ENCODE data around the gene PKP1.

The PKP1 gene

GRCh38 chr1:201362906-201363305, 79.6 kb downstream of the PKP1 start:
- no peaks in the 10 kb centered on the region for H3K9me3 ChIP-seq (ENCODE audit: control insufficient read depth, insufficient read depth, low read length)
- H3K4me1 ChIP-seq (ENCODE audit: control insufficient read depth, low read length) = no peaks in the 10 kb centered on the region
- H3K4me3 ChIP-seq (ENCODE audit: low read length) = no peak overlapping the region
- H3K36me3 ChIP-seq (ENCODE audit: control insufficient read depth, low read length) = no peaks in the 10 kb centered on the region
- H4K20me1 ChIP-seq (ENCODE audit: control insufficient read depth, insufficient read depth, low read depth, low read length) = no peaks in the 10 kb centered on the region
- TF ChIP-seq EZH2phosphoT487 (IDR thresholded peaks at IDR 0.05; ENCODE audit: borderline replicate concordance, low read length) (no peak), CTCF (IDR thresholded peaks at IDR 0.05; ENCODE audit: low read depth, low read length, poor library complexity, severe bottlenecking) (no peak)
- no peaks in the 10 kb centered on the region for H3F3A ChIP-seq (ENCODE audit: control insufficient read depth, insufficient read depth)
- no peaks in the 10 kb centered on the region for H3K79me2 ChIP-seq (ENCODE audit: control insufficient read depth, low read length)
- no peaks in the 10 kb centered on the region for H3K9me2 ChIP-seq (replicated peaks; ENCODE audit: control insufficient read depth, low read length)
- no peak overlapping the region for H3K27ac ChIP-seq (ENCODE audit: low read depth, low read length)
- no peaks in the 10 kb centered on the region for H3K27me3 ChIP-seq (ENCODE audit: control insufficient read depth, low read length)
- H3K4me2 ChIP-seq (ENCODE audit: low read length) = no peak overlapping the region

- no peaks in the 10 kb centered on the region for H3K79me2 ChIP-seq (ENCODE audit: control insufficient read depth, low read length)
- no peaks in the 10 kb centered on the region for H4K20me1 ChIP-seq (ENCODE audit: control insufficient read depth, insufficient read depth, low read depth, low read length)
- no peaks in the 10 kb centered on the region for H3K27me3 ChIP-seq (ENCODE audit: control insufficient read depth, low read length)
- no peaks in the 10 kb centered on the region for H3K4me1 ChIP-seq (ENCODE audit: control insufficient read depth, low read length)
- H3K4me2 ChIP-seq (ENCODE audit: low read length) = no peak overlapping the region
- H3K9me3 ChIP-seq (ENCODE audit: control insufficient read depth, insufficient read depth, low read length) = no peaks in the 10 kb centered on the region
- H3K36me3 ChIP-seq (ENCODE audit: control insufficient read depth, low read length) = no peaks in the 10 kb centered on the region
- H3K27ac ChIP-seq (ENCODE audit: low read depth, low read length) = no peak overlapping the region
- no peak overlapping the region for H3K4me3 ChIP-seq (ENCODE audit: low read length)
- H3F3A ChIP-seq (ENCODE audit: control insufficient read depth, insufficient read depth) = no peaks in the 10 kb centered on the region
- TF ChIP-seq EZH2phosphoT487 (IDR thresholded peaks at IDR 0.05; ENCODE audit: borderline replicate concordance, low read length) = no peak
- TF ChIP-seq CTCF (IDR thresholded peaks at IDR 0.05; ENCODE audit: low read depth, low read length, poor library complexity, severe bottlenecking) = no peak
- no peaks in the 10 kb centered on the region for H3K9me2 ChIP-seq (replicated peaks; ENCODE audit: control insufficient read depth, low read length)
Measured at GRCh38 chr1:201363467-201363866, 80.2 kb downstream of the PKP1 start.

- no peak overlapping the region for H3K4me2 ChIP-seq (ENCODE audit: low read length)
- H3K36me3 ChIP-seq (ENCODE audit: control insufficient read depth, low read length) = no peaks in the 10 kb centered on the region
- no peaks in the 10 kb centered on the region for H3K4me1 ChIP-seq (ENCODE audit: control insufficient read depth, low read length)
- no peaks in the 10 kb centered on the region for H3K9me2 ChIP-seq (replicated peaks; ENCODE audit: control insufficient read depth, low read length)
- no peaks in the 10 kb centered on the region for H3F3A ChIP-seq (ENCODE audit: control insufficient read depth, insufficient read depth)
- H4K20me1 ChIP-seq (ENCODE audit: control insufficient read depth, insufficient read depth, low read depth, low read length) = no peaks in the 10 kb centered on the region
- no peak overlapping the region for H3K4me3 ChIP-seq (ENCODE audit: low read length)
- H3K9me3 ChIP-seq (ENCODE audit: control insufficient read depth, insufficient read depth, low read length) = no peaks in the 10 kb centered on the region
- no peak overlapping the region for H3K27ac ChIP-seq (ENCODE audit: low read depth, low read length)
- no peaks in the 10 kb centered on the region for H3K79me2 ChIP-seq (ENCODE audit: control insufficient read depth, low read length)
- no peak for TF ChIP-seq EZH2phosphoT487 (IDR thresholded peaks at IDR 0.05; ENCODE audit: borderline replicate concordance, low read length)
- no peak for TF ChIP-seq CTCF (IDR thresholded peaks at IDR 0.05; ENCODE audit: low read depth, low read length, poor library complexity, severe bottlenecking)
- H3K27me3 ChIP-seq (ENCODE audit: control insufficient read depth, low read length) = no peaks in the 10 kb centered on the region
Measured at GRCh38 chr1:201364808-201365105, 81.5 kb downstream of the PKP1 start.

GRCh38 chr1:201365251-201365650, 81.9 kb downstream of the PKP1 start:
- Histone ChIP-seq H3K4me1 (ENCODE audit: control insufficient read depth, low read length) (no peaks in the 10 kb centered on the region), H3F3A (ENCODE audit: control insufficient read depth, insufficient read depth) (no peaks in the 10 kb centered on the region), H3K27me3 (ENCODE audit: control insufficient read depth, low read length) (no peaks in the 10 kb centered on the region; the same call in 1 of the 2 replicates), H3K79me2 (ENCODE audit: control insufficient read depth, low read length) (no peaks in the 10 kb centered on the region), H3K4me2 (ENCODE audit: low read length) (no peak overlapping the region), H3K27ac (ENCODE audit: low read depth, low read length) (no peak overlapping the region), H4K20me1 (ENCODE audit: control insufficient read depth, insufficient read depth, low read depth, low read length) (no peaks in the 10 kb centered on the region), H3K4me3 (ENCODE audit: low read length) (no peak overlapping the region), H3K9me3 (ENCODE audit: control insufficient read depth, insufficient read depth, low read length) (no peaks in the 10 kb centered on the region), H3K36me3 (ENCODE audit: control insufficient read depth, low read length) (no peaks in the 10 kb centered on the region), H3K9me2 (replicated peaks; ENCODE audit: control insufficient read depth, low read length) (no peaks in the 10 kb centered on the region)
- no peak for TF ChIP-seq EZH2phosphoT487 (IDR thresholded peaks at IDR 0.05; ENCODE audit: borderline replicate concordance, low read length)
- TF ChIP-seq CTCF (IDR thresholded peaks at IDR 0.05; ENCODE audit: low read depth, low read length, poor library complexity, severe bottlenecking) = no peak

Measured in DOHH2 (cell line).